SW480 (cell line): ENCODE data around the gene PHTF2.
"Not testable (repeated sequence)": the region's sequence is repeated elsewhere in the genome, so short reads cannot be mapped to it uniquely, and the experiment has no call there.

Experiments used
- DNase-seq: peaks from one replicate; pipeline ENCODE4 v3.0.0-alpha.2; 2016; ENCODE audit warnings: low spot score

PHTF2 gene

GRCh38 chr7:77830649-77831355 is 32.2 kb downstream of the PHTF2 start:
- DNase-seq: no peak

- no peak for DNase-seq
Observed at GRCh38 chr7:77831481-77831880, 32.9 kb downstream of the PHTF2 start.

- no peak for DNase-seq
Observed at GRCh38 chr7:77831953-77832352, 33.4 kb downstream of the PHTF2 start.

GRCh38 chr7:77833136-77833535 is 34.6 kb downstream of the PHTF2 start:
- no peak for DNase-seq

GRCh38 chr7:77836425-77836824 is 37.9 kb downstream of the PHTF2 start:
- not testable (repeated sequence) for DNase-seq

GRCh38 chr7:77837275-77837674 is 38.7 kb downstream of the PHTF2 start:
- DNase-seq: no peak

GRCh38 chr7:77837966-77838365 is 39.4 kb downstream of the PHTF2 start:
- no peak for DNase-seq

GRCh38 chr7:77838929-77839491 is 40.4 kb downstream of the PHTF2 start:
- DNase-seq: no peak

- DNase-seq: no peak
Observed at GRCh38 chr7:77839919-77840318, 41.3 kb downstream of the PHTF2 start.

GRCh38 chr7:77843194-77843593 is 44.6 kb downstream of the PHTF2 start:
- no peak for DNase-seq

GRCh38 chr7:77846317-77847092 is 47.9 kb downstream of the PHTF2 start:
- DNase-seq: no peak

- DNase-seq: no peak
Observed at GRCh38 chr7:77855371-77856083, 57.0 kb downstream of the PHTF2 start.

- DNase-seq: no peak
Observed at GRCh38 chr7:77858278-77858677, 59.7 kb downstream of the PHTF2 start.

- no peak for DNase-seq
Observed at GRCh38 chr7:77859343-77859742, 60.8 kb downstream of the PHTF2 start.

GRCh38 chr7:77862691-77863090 is 64.1 kb downstream of the PHTF2 start:
- no peak for DNase-seq

- no peak for DNase-seq
Observed at GRCh38 chr7:77863860-77864259, 65.3 kb downstream of the PHTF2 start.

- DNase-seq: no peak
Observed at GRCh38 chr7:77866370-77866769, 67.8 kb downstream of the PHTF2 start.

GRCh38 chr7:77866786-77867536 is 68.4 kb downstream of the PHTF2 start:
- DNase-seq: peak; percentile 34

- no peak for DNase-seq
Observed at GRCh38 chr7:77867537-77867865, 68.9 kb downstream of the PHTF2 start.

- DNase-seq: not testable (repeated sequence)
Observed at GRCh38 chr7:77872256-77872655, 73.7 kb downstream of the PHTF2 start.

GRCh38 chr7:77873416-77874327 is 75.1 kb downstream of the PHTF2 start:
- not testable (repeated sequence) for DNase-seq
